HG02610 (cell line): ENCODE data around the gene TSPAN9.

ENCODE experiments used
- ATAC-seq: cut with Tn5 transposase; IDR thresholded peaks from one replicate; pipeline ENCODE4 v1.9.1; 2021; ENCODE audit warnings: mild to moderate bottlenecking, moderate library complexity; ENCODE audit not compliant: unreplicated experiment

TSPAN9 gene

GRCh38 chr12:3097836-3098235 is 20.7 kb downstream of the TSPAN9 start:
- ATAC-seq: no peak

DNA sequence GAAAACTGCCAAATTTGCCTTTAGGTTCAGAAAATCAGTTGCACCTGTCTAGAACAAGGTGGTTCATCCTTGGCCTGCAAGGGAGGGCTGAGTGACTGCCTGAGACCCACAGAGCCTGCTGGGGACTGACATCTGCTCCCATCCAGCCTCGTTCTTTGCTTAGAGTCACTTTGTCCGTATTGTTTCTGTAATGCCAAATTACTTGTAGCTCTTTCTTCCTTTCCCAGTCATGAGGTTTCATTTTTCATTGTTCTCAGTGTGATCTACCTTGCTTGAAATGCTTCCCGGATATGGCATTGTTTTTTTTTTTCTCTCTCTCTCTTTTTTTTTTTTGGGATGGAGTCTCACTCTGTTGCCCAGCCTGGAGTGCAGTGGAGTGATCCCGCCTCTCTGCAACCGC is 21.3 kb downstream of the TSPAN9 start:
- ATAC-seq: no peak

DNA sequence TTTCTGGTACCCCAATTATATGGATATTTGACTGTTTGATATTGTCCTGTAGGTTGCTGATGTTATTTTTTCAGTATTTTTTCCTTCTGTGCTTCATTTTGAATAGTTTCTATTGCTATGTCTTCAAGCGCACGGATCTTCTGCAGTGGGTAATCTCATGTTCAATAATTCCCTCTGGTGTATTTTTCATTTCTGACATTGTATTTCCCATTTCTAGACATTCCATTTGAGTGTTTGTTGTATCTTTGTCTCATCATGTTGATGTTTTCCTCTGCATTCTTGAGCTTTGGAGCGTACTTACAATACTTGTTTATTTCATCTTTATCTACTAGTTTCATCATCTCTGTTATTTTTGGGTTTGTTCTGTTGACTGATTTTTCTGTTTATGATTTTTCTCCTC is 22.0 kb downstream of the TSPAN9 start:
- ATAC-seq: no peak

GRCh38 chr12:3101309-3102024 is 24.3 kb downstream of the TSPAN9 start:
- no peak for ATAC-seq

DNA sequence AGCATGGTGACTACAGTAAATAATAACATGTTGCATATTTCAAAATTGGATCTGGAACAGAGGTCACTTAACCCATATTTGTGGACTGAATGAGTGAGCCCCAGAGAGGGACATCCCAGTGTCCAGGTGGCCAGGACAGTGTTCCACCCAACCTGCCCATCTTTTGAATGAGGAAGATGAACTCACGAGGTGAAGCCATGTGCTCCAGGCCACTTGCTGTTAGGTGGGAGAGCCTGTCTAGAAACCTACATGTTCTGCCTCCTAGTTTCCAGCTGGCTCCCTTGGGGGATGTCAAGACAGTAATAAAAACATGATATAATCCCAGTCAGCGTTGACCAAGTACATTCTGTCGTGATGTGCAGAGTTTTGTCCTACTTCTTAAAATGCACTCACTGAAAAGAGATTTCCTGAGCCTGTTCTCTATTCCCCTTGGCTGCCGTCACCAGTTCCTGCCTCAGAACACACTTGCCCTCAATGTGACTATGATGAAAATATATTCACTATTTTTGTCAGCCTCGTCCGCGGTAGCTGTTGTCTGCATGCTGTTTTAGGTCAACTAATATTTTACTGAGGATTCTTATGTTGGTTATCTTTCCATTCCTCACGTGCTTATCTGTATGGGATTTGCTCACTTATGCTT is 25.7 kb downstream of the TSPAN9 start:
- ATAC-seq: no peak

DNA sequence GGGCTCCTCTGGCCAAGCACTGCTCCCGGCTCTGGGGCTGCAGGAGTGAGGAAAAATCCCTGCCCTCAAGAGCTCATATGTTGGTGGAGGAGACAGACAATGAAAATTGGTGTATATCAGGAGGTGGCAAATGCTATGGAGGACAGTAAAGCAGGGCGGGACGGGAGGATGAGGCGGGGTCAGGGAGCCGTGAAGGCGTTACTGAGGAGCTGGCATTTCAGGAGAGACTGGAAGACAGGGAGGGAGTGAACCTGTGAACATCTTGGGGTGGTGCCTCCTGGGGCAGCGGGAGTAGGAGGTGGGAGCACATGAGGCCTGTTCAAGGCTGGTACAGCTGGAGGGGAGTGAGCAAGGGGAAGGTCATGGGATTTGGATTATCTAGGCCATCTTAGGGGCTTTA is 26.6 kb downstream of the TSPAN9 start:
- no peak for ATAC-seq

DNA sequence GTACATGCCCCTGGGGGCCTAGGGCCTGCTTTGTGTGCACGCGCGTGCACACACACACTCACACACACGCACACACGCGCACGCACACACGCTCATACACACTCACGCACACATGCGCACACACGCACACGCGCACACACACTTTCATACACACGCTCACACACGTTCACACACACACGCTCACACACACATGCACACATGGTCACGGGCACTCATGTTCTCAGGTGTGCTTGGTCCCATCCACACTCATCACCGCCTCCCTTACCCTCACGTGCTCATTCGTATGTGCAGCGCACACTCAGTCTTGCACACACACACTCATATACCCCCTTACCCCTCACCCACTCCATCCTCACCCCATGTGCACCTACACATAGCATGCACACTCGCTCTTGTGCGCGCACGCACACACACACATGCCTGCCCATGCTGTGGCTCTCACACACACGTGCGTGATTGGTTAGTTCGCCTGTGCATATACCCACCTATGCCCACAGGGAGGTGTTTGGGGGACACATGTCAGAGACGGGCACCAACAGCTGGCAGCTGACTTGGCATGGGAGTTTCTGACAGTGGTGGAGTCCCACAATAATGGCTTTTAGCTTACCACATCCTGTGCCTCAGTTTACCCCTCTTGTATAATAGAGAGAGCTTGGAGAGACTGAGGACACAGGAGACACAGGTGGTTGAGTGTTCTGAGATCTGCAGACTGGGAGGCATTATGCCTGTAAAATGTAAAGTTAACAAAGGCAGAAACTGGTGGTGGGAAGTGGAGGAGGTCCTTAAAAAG is 28.7 kb downstream of the TSPAN9 start:
- ATAC-seq: no peak

- ATAC-seq: no peak
These were observed 29.4 kb downstream of the TSPAN9 start for GRCh38 chr12:3106579-3106978.

- no peak for ATAC-seq
These were observed 29.9 kb downstream of the TSPAN9 start for GRCh38 chr12:3107071-3107583.

DNA sequence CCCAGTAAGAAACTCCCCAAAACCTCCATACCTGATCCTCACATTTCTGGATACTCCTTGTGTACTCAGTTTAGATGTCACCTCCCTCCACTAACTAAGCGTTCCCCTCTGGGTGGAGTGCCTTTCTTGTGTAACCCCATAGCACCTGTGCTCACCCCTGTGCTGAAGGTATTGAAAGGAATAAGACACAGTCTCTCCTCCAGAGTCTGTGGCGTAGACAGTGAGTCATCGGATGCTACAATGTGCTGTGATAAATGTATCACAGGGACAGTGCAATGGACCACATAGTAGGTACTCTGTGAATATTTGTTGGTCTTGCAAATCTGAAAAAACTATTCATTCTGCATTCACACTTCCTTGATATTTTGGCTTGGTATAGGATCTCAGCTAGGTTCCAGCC is 30.8 kb downstream of the TSPAN9 start:
- no peak for ATAC-seq

DNA sequence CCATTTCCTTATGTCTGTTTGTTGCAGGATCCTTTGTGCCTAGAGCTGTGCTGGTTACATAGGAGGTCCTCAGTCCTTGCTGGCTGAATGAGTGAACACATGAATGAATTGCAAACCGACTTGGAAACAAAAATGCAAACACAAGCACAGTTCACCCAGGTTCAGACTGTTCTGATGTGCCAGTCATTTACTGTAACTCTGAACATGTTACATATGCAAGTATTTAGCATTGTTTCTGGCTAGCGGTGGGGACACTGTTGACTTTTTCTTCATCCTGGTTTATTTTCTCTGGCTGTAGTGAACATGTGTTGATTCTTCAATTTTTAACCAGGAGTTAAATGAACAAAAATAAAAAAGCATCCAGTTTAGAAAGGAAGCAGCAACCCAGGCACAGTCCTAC is 33.4 kb downstream of the TSPAN9 start:
- no peak for ATAC-seq

DNA sequence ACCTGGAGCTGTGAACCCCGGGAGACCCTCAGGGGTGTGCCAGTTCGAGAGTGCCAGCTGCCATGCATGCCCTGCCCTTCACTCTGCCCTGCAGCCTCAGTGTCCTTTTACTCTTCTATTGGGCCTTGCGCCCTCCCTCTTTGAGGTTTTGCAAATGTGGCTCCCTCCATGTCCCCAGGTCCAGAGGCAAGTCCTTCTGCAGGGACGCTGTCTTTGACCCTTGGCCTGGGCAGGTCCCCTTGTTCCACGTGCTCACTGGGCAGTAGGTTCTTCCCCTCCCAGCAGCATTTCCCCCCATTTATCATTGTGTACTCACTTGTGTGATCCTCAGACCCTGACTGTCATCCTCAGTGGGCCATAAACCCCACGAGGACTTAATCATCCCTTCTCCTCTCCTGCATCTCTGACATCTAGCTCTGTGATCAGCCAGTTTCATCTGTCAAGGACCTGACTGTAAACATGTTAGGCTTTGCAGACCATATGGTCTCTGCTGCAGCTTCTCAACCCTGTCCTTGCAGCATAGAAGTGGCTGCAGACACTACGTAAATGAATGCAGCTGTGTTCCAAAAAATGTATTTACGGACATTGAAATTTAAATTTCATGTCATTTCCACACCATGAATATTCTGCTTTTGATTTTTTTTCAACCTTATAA is 36.6 kb downstream of the TSPAN9 start:
- ATAC-seq: no peak

- no peak for ATAC-seq
These were observed 37.5 kb downstream of the TSPAN9 start for GRCh38 chr12:3114671-3115070.

DNA sequence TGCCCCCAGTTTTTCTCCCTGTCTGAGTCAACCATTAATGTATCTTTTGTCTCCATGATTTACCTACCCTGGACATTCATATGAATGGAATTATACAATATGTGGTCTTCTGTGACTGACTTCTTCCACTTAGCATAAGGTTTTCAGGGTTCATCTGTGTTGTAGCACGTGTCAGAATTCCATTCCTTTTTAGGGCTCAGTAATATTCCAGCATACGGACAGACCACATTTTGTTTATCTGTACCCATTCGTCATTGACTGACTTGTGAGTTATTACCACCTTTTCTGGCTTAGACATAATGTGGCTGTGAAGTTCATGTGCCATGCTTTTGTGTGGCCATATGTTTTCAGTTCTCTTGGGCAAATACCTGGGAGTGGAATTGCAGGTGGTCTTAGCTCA is 37.9 kb downstream of the TSPAN9 start:
- no peak for ATAC-seq

DNA sequence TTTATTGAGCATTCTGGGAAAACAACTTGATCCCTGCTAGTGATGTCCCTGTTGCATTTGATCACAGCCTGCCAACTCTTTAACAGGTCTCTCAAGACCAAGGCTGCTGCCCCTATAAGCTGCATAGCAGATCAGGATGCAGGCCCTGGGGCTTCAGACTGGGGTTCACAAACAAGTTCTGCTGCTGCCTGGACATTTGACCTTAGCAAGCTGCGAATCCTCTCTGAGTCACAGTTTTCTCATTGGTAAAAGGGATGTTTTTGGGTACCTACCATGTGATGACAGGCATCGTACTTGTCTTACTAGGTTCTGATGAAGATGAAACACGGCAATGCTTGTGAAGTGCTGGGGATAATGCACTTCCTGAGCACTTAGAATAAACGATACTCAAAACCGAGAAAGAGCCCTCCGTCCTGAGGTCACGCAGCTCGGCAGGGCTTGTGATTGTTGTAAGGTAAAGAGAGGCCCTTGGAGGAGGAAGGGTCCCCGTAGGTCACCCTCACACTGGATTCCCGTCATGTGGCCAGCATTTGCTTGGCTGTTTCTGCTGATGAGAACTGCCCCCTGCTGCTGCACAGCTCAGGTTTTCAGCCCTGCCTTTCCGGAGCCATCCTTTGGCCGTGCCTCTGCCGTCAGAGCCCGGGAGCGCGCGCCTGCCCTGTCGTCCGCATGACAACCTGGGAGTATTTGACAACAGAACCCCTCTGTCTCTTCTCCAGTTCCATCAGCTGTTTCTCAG is 39.1 kb downstream of the TSPAN9 start:
- ATAC-seq: no peak

GRCh38 chr12:3117144-3117581 is 40.0 kb downstream of the TSPAN9 start:
- ATAC-seq: no peak

DNA sequence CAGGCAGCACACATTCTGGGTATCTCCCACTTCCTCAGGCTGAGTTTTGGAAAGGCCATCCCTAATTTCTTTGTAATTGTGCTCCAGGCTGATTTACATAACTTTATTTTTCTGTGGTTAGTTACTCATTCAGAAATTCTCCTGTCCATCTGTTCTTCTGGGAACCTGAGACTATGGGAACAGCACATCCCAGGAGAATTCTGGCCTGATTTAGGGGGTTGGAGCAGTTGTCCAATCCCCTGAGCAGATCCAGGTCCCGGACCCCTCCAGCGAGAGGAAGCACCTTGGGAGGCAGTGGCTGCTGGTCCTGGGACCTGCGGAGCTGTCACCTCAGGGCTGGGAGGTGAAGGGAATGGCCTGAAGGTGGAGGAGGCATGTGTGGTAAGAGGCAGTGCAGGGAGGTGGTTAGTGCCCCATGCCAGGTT is 40.4 kb downstream of the TSPAN9 start:
- no peak for ATAC-seq

DNA sequence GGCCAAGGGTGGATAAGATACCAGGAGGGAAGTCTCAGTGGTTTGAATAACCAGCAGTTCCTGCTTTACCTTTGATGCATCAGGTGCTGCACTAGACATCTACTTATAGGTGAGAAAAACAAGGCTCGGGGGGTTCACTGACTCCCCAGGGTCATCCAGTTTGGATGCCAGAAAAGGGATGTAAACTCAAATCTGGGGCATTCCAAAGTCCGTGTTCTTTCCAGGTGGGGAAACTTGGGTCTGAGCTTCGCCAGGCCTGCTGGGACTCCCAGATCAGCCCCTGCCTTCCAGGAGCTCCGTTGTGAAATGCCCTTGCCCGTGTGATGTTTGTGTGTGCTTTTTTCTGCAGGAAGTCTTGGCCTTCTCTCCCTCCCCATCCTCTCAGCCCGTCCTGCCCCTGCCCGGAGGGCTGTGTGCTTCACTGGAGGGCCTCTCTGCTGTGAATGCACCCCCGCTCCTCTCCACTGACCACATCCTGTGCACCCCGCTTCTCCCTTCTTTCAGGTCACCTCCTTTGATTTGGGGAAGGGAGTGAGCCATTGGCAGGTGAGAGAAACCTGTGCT is 42.1 kb downstream of the TSPAN9 start:
- no peak for ATAC-seq

GRCh38 chr12:3119756-3120601 is 42.8 kb downstream of the TSPAN9 start:
- no peak for ATAC-seq
